Ureter (tissue), 1 donor: ENCODE results near the gene LAMTOR4. TPM values are rescaled to one million over a fixed set of nuclear protein-coding genes. Genes with fewer than 3 reads are reported as not detected.
"Not testable (repeated sequence)": the region's sequence is repeated elsewhere in the genome, so short reads cannot be mapped to it uniquely, and the experiment has no call there.

Experiments
- DNase-seq: peaks from one replicate; pipeline ENCODE4 v3.0.0-alpha.2; 2020; ENCODE audit warnings: low spot score
- total RNA-seq: library from RNA; stranded (reverse); gene quantifications from one replicate; pipeline ENCODE4 v1.2.4, GENCODE V29; 2023
- donor health status: DM: yes; HTN: yes; CAD: no.

The LAMTOR4 gene
- total RNA-seq, 1 donor from 2014 or later: 108 TPM

GRCh38 chr7:100122568-100122967, 26.1 kb upstream of the LAMTOR4 start:
- DNase-seq: no peak

DNA sequence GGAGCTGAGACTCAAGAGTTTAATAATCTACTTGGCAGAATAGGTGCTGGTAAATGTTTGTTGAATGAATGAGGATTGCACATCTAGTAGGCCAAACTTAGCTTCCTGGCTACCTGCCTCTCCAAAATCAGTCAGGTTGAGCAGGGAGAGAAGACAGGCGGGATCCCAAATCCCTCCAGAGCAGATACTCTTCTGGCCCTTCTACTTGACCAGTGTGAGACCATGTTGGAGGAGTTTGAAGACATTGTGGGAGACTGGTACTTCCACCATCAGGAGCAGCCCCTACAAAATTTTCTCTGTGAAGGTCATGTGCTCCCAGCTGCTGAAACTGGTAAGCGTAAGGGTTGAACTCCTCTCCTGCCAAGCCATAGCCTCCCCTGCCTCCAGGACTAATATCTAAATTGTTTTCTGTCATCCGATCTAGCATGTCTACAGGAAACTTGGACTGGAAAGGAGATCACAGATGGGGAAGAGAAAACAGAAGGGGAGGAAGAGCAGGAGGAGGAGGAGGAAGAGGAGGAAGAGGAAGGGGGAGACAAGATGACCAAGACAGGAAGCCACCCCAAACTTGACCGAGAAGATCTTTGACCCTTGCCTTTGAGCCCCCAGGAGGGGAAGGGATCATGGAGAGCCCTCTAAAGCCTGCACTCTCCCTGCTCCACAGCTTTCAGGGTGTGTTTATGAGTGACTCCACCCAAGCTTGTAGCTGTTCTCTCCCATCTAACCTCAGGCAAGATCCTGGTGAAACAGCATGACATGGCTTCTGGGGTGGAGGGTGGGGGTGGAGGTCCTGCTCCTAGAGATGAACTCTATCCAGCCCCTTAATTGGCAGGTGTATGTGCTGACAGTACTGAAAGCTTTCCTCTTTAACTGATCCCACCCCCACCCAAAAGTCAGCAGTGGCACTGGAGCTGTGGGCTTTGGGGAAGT, 24.2 kb upstream of the LAMTOR4 start:
- no peak for DNase-seq

DNA sequence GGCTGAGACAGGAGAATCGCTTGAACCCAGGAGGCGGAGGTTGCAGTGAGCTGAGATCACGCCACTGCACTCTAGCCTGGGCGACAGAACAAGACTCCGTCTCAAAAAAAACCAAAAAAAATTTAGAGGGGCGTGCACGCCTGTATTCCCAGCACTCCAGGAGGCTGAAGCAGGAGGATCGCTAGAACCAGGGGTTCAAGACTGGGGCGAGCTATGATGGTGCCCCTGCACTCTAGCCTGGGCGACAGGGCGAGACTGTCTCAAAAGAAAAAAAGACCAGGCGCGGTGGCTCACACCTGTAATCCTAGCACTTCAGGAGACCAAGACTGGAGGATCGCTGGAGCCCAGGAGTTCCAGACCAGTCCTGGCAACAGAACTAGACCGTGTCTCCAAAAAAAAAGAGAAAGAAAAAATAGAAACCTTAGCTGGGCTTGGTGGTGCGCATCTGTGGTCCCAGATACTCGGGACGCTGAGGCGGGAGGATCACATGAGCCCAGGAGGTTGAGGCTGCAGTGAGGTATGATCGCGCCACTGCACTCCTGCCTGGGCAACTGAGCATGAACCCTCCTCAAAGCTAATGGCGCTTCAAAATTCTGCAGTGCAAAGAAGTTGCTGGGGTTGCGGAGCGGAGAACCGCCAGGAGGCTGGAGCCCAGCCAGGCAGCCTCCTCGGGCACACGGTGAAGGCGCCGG, 22.3 kb upstream of the LAMTOR4 start:
- DNase-seq: no peak

- DNase-seq: peak; percentile 93
Measured at GRCh38 chr7:100126931-100127865, 21.5 kb upstream of the LAMTOR4 start, which contains the start of gene MBLAC1. MBLAC1 (plus strand) TSS chr7:100126967; CDS start chr7:100127396, 429 bp downstream.

DNA sequence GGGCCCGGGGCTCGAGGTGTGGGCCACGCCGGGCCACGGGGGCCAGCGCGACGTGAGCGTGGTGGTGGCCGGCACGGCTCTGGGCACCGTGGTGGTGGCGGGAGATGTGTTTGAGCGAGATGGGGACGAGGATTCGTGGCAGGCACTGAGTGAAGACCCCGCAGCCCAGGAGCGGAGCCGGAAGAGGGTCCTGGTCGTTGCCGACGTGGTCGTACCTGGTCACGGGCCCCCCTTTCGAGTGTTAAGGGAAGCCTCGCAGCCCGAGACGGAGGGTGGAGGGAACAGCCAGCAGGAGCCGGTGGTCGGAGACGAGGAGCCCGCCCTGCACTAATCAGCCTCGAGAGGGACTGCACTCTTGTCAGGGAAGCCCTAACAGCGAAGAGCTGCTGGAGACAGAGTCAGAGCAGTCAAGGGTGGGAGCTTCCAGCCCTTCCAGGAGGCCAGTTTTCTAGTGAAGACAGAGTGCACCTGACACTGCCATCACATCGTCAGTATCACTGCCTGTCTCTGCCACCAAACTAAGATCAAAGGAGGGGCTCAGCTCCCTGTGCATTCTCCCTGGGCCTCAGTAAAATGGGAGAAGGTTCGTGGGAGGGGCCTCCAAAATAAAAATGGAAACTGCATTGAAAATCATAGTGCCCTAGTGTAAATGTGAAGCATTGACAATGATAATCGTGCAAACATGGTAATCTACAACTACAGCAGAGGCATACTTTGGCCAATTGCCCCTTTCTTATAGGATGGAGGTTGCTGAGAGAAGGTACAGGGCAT, 20.7 kb upstream of the LAMTOR4 start:
- DNase-seq: no peak

- DNase-seq: no peak
Measured at GRCh38 chr7:100128637-100128963, 20.1 kb upstream of the LAMTOR4 start.

DNA sequence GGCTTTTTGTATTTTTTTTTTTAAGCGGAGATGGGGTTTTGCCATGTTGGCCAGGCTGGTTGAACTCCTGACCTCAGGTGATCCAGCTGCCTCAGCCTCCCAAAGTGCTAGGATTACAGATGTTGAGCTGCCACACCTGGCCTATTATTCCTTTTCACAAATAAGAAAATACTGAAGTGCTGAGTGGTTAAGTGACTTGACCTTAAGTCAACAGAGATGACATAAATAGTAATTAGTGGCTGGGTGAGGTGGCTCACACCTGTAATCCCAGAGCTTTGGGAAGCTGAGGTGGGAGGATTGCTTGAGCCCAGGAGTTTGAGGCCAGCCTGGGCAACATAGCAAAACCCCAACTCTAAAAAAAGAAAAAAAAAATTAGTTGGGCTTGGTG, 18.5 kb upstream of the LAMTOR4 start:
- DNase-seq: not testable (repeated sequence)

- peak; percentile 81 for DNase-seq
Measured at GRCh38 chr7:100130608-100131453, 17.9 kb upstream of the LAMTOR4 start.

- no peak for DNase-seq
Measured at GRCh38 chr7:100132126-100132525, 16.6 kb upstream of the LAMTOR4 start.

- peak; percentile 68 for DNase-seq
Measured at GRCh38 chr7:100132697-100133151, 16.0 kb upstream of the LAMTOR4 start.

GRCh38 chr7:100137851-100138760, 10.6 kb upstream of the LAMTOR4 start:
- DNase-seq: no peak

DNA sequence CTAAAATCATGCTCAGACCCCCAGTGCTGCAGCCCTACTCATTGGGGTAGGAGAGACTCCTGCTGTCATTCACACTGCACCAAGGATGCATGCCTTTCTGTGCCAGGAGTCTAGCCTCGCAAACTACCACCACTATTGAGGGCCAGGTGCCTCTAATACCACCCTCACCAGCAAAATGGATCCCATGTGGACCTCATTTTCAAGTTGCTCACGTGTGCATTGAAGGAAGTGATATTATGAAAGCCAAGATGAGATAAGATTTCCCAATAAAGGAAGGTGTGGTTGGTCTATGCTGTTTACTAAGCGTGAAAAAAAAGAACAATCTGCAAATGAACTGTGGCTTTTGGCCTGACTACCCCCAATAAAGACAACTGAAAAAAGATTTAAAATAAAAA, 7.2 kb upstream of the LAMTOR4 start:
- no peak for DNase-seq

GRCh38 chr7:100142461-100142860, 6.3 kb upstream of the LAMTOR4 start:
- no peak for DNase-seq

DNA sequence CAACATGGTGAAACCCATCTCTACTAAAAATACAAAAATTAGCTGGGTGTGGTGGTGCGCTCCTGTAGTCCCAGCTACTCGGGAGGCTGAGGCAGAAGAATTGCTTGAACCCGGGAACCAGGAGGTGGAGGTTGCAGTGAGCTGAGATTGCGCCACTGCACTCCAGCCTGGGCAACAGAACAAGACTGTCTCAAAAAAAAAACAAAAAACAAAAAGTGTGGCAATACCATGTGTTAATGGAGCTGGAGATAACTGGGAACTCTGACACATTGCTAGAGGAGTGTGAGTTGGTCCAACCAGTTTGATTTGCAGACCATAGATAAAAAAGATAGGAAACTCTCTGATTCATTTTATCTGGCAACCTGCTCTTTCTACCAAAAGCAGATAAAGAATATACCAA, 2.4 kb upstream of the LAMTOR4 start:
- not testable (repeated sequence) for DNase-seq

DNA sequence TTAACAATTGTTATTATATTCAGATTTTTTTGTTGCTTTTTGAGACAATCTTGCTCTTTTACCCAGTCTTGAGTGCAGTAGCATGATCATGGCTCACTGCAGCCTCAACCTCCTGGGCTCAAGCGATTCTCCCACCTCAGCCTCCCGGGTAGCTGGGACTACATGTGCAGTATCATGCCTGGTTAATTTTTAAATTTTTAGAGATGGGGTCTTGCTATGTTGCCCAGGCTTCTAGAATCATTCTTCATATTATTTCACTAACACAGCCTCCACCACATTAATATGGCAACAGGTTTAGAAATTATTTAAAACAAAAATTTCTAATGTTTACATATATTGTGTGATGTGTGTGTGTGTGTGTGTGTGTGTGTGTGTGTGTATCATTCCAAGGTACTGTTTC, 1.4 kb upstream of the LAMTOR4 start:
- DNase-seq: no peak

GRCh38 chr7:100148225-100148558, 526 bp upstream of the LAMTOR4 start:
- no peak for DNase-seq

- no peak for DNase-seq
Measured at GRCh38 chr7:100152404-100152803, 3.7 kb downstream of the LAMTOR4 start.

GRCh38 chr7:100152937-100153666, 4.4 kb downstream of the LAMTOR4 start:
- DNase-seq: no peak
